Lower leg skin (tissue), 4 donors: ENCODE measurements around the gene EPN1. TPM values are rescaled to one million over a fixed set of nuclear protein-coding genes. Genes with fewer than 3 reads are reported as not detected.

ENCODE experiments used
- DNase-seq, 2 donors: peaks; one replicate each; pipeline ENCODE4 v3.0.0-alpha.2; 2019; ENCODE audit warnings: low spot score in 2 of 2
- H3K4me3 ChIP-seq: fragments of 200-600 bp; sonication (generic); 2 replicates; pipeline ENCODE4 v1.5.1; 2017; ENCODE audit warnings: mild to moderate bottlenecking, low read depth; ENCODE audit not compliant: poor library complexity, severe bottlenecking
- POLR2A ChIP-seq, 2 donors: fragments of 450-650 bp; IDR thresholded peaks; one replicate each; pipeline ENCODE4 v1.6.1; 2016 to 2017; ENCODE audit warnings: antibody characterized with exemption in 2 of 2, mild to moderate bottlenecking in 1 of 2, moderate library complexity in 1 of 2
- WGBS, 2 donors: methylation state at CpG; one replicate each; pipeline ENCODE4 v1.1.5; 2018; 5-methylcytosine and 5-hydroxymethylcytosine counted together
- intact Hi-C: fragments of 100-400 bp; cut with DNase I; formaldehyde crosslinking; loops from one replicate; pipeline ENCODE4 v1.15.0; 2023; ENCODE audit warnings: low total_unique reads
- total RNA-seq, 4 donors: library from RNA; depleted of rRNA; stranded (reverse); fragments of >200 nt; gene quantifications; one replicate each; pipeline ENCODE4 v1.1.0, GENCODE V29; 2016
- TF ChIP-seq, protein P1 (sequence below), 3 donors: fragments of 450-650 bp; IDR thresholded peaks; one replicate each; pipeline ENCODE4 v1.5.1; 2016; ENCODE audit warnings: antibody characterized with exemption in 3 of 3, mild to moderate bottlenecking in 3 of 3, moderate library complexity in 2 of 3

Gene EPN1
- total RNA-seq, 4 donors from 2014 or later: 81.2 to 189 (median 120) TPM

DNA sequence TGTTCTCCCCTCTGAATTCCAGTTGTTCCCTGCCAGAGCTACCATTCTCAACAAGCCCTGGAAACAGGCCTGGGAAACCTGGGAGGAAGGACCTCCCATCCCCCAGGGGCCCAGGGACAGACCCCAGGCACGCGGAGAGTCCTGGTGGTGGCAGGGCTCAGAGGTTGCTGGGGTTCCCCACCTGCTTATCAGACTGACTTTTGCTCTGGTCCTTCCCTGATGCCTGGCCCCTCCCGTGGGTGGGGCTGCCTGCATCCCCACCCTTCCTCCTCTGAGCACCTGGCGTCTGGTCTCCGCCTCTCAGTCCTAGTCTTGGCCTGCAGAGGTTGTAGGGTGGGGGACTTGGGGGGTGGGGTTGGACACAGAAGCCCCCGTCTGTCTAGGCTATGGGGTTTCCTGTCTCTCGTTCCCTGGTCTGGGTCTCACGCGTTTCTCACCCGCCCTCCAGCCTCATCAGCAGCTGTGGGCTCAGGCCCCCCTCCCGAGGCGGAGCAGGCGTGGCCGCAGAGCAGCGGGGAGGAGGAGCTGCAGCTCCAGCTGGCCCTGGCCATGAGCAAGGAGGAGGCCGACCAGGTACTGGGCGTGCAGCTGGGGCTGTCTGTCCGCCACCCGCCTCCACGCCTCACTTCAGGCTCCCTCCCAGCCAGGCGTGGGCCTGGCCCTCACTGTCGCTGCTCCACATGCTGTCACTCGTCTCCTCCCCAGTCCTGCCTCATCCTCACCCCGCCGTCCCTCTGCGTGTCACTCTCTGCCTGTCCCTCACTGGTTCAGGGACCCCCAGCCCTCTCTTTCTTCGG, 13.6 kb downstream of the EPN1 start:
- 57 to 60% methylated on average over 25 to 27 of the region's 27 CpGs for WGBS, 2 donors
- DNase-seq: no peak
- no peak overlapping the region for H3K4me3 ChIP-seq
- TF ChIP-seq, protein P1, sequence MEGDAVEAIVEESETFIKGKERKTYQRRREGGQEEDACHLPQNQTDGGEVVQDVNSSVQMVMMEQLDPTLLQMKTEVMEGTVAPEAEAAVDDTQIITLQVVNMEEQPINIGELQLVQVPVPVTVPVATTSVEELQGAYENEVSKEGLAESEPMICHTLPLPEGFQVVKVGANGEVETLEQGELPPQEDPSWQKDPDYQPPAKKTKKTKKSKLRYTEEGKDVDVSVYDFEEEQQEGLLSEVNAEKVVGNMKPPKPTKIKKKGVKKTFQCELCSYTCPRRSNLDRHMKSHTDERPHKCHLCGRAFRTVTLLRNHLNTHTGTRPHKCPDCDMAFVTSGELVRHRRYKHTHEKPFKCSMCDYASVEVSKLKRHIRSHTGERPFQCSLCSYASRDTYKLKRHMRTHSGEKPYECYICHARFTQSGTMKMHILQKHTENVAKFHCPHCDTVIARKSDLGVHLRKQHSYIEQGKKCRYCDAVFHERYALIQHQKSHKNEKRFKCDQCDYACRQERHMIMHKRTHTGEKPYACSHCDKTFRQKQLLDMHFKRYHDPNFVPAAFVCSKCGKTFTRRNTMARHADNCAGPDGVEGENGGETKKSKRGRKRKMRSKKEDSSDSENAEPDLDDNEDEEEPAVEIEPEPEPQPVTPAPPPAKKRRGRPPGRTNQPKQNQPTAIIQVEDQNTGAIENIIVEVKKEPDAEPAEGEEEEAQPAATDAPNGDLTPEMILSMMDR (IDR thresholded peaks at IDR 0.05): no peak
- TF ChIP-seq POLR2A (IDR thresholded peaks at IDR 0.05): no peak
- intact Hi-C loops: no loop called here

DNA sequence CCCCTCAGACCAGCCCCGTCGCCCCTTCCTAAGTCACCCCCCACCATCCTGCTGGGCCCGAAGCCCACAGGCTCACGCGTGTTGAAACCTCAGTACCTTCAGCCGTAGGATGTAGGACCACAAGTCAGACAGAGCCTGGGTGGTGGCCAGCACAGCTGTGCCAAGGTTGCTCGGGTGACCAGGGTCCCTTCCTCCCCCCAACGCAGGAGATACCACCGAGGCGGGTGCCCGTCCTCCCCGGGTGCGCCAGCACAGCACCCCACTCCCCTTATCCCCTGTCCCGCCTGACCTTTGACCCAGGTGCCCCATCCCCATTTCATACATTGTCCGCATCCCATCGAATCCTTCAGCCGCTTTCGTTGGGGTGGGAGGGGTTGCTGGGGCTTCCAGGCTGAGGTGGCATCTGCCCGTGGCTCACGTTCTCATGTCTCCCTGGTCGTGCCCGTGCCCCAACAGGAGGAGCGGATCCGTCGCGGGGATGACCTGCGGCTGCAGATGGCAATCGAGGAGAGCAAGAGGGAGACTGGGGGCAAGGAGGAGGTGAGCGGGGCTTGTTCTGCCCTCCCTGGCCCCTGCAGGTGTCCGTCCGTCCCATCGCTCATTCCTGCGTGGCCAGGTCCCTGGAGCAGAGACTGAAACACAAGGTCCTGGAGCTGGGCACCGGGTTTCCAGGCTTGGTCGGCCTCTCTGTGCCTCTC, 14.5 kb downstream of the EPN1 start:
- TF ChIP-seq POLR2A (IDR thresholded peaks at IDR 0.05): no peak
- TF ChIP-seq, protein P1 (IDR thresholded peaks at IDR 0.05): no peak
- H3K4me3 ChIP-seq: no peak overlapping the region
- intact Hi-C loops: no loop called here
- DNase-seq: no peak
- WGBS, 2 donors: 94 to 95% methylated on average over 35 of the region's 35 CpGs

DNA sequence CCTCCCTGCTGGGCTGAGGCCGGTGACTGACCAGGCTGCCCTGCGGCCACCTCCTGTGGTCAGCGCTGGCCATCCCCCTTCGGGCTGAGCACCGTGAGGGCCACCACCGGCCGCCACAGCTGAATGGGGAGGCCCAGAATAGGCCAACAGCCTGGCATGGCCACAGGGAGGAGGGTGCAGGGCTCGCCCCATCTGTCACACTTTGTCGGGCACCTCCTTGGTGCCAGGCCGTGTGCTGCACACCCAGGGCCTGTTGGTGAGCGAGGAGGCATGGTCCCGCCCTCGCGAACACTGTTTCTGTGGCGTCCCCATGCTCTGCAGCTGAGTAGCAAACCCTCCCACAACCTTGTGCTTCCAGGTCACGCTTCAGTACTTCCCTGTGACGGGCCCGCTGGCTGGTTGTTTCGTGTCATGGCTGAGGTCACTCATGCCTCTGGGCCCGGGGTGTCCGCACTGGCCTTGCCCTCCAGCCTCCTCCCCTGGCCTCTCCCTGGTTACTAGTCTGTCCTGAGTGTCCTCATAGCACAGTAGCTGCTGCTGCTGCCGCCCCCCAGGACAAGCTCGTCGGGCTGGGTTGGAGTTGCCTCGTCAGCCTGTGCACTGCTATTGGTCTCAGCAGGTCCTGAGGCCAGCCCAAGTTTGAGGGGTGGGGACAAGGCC, 15.2 kb downstream of the EPN1 start:
- TF ChIP-seq, protein P1 (IDR thresholded peaks at IDR 0.05): no peak
- TF ChIP-seq POLR2A (IDR thresholded peaks at IDR 0.05): no peak
- intact Hi-C loops: no loop called here
- DNase-seq: no peak
- no peak overlapping the region for H3K4me3 ChIP-seq
- 94 to 95% methylated on average over 25 of the region's 25 CpGs for WGBS, 2 donors

DNA sequence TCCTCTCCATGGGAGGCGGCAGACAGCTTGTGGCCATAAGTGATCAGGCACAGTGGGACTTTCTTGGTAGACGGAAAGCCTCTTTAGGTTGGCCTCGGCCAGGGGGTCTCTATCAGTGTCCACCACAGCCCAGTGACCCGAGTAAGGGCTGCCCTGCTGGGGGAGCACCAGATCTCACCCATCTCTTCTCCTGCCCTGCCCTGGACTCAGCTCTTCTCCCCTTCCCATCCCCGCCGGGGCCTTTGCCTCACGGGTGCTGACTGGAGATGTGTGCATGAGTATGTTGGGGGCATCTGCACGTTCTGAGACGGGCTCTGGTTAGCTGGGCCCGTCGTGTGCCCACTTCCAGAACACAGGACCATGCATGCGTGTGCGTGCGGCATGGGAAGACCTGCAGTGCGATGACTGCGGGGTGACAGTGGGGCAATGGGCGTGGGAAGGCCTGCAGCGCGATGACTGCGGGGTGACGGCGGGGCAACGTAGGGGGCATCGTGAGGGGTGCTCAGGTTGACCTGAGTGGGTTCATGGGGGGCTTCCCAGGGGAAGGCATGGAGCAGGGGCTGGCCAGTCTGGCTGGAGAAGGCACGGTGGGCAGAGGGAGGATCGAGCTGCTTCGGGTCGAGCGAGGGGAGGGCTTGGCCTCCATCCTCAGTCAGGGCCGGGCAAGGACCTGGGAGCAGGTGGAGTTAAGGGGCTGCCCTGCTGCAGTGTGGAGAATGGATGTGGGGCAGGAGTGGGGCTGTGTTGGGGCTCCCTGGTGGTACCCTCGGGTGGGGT, 15.9 kb downstream of the EPN1 start:
- no peak for TF ChIP-seq POLR2A (IDR thresholded peaks at IDR 0.05)
- TF ChIP-seq, protein P1 (IDR thresholded peaks at IDR 0.05): no peak
- intact Hi-C loops: no loop called here
- no peak overlapping the region for H3K4me3 ChIP-seq
- DNase-seq: peak in 1 of 2 donors; percentile 74
- 94 to 97% methylated on average over 29 to 30 of the region's 31 CpGs for WGBS, 2 donors
